ENCODE data around the gene AMMECR1L. TPM values are rescaled to one million over a fixed set of nuclear protein-coding genes. Genes with fewer than 3 reads are reported as not detected.
A peak's percentile ranks its signal among the peaks of the same experiment; 100 is the strongest.

The AMMECR1L gene
- total and polyA plus RNA-seq, 10 of the 15 experiments (the other 5 are each of a cell fraction or from before 2014, with no cell fraction given): 2.7 to 12.1 (median 8.0) TPM

- TF ChIP-seq ATF2 (IDR thresholded peaks at IDR 0.05; ENCODE audit: low read length): no peak
Observed at GRCh38 chr2:127877626-127878025, 8.1 kb downstream of the AMMECR1L start (continued).

DNA sequence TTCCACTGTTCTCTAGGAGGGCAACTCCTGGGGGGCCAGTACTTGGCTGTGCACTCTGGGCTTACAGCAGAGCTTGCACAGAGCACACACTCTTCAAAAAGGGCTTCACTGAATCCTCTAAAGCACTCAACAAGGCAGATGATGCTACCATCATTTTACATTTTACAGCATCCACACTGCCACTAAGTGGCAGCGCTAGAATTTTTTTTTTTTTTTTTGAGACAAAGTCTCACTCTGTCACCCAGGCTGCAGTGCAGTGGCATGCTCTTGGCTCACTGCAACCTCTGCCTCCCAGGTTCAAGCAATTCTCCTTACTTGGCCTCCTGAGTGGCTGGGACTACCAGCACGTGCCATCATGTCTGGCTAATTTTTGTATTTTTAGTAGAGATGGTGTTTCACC is 8.6 kb downstream of the AMMECR1L start:
- no TSS peak for BruUV-seq (replicated peaks)
- Histone ChIP-seq H3K27ac (ENCODE audit: control insufficient read depth, insufficient read depth) (no peak overlapping the region), H3K4me3 (no peak overlapping the region), H4K20me1 (ENCODE audit: control insufficient read depth, insufficient read depth) (no peaks in the 10 kb centered on the region), H3K4me1 (ENCODE audit: control insufficient read depth, insufficient read depth, low read length) (no peaks in the 10 kb centered on the region; the same call in 1 of the 2 replicates), H3K9ac (ENCODE audit: control insufficient read depth, insufficient read depth, low read length) (no peak overlapping the region), H3K79me2 (ENCODE audit: control insufficient read depth, insufficient read depth, low read length) (peaks cover 29% of the 10 kb centered on the region), H3K4me2 (ENCODE audit: control insufficient read depth, insufficient read depth) (no peak overlapping the region), H3K36me3 (ENCODE audit: control insufficient read depth in 2 of 2, insufficient read depth in 2 of 2, low read length in 1 of 2) (peaks cover 7 to 14% of the 10 kb centered on the region in 2 experiments), H2AFZ (ENCODE audit: control insufficient read depth, low read depth, low read length) (no peak overlapping the region), H3K27me3 (replicated peaks in 1 of 2; ENCODE audit: control insufficient read depth in 2 of 2, insufficient read depth in 2 of 2, low read length in 1 of 2) (no peaks in the 10 kb centered on the region), H3K9me3 (replicated peaks; ENCODE audit: control insufficient read depth, insufficient read depth, low read length) (no peaks in the 10 kb centered on the region)
- in situ Hi-C loops (cut with MboI): no loop called here
- ATAC-seq (peak; percentile 21; the same call in 1 of the 3 replicates), DNase-seq (ENCODE audit: low read depth, low spot score) (no peak), FAIRE-seq (no peak)
- ChIA-PET SMC1A (ENCODE audit: uncharacterized antibody, unreplicated experiment) (no interaction called here), POLR2A (no interaction called here), CTCF (interaction anchor here (1.3 kb wide), 1 partner anchor 286 kb away, joined by 3 read pairs; no protein-coding TSS in a partner anchor), RAD21 (ENCODE audit: unreplicated experiment) (no interaction called here)
- TF ChIP-seq ZZZ3 (IDR thresholded peaks at IDR 0.05; ENCODE audit: control insufficient read depth, insufficient read length, low read depth) (no peak), SIN3A (IDR thresholded peaks at IDR 0.05; ENCODE audit: low read depth, low read length) (no peak), RBBP5 (conservative IDR thresholded peaks at IDR 0.05) (no peak), BCL11A (IDR thresholded peaks at IDR 0.05; ENCODE audit: low read depth, low read length) (no peak), ATF7 (IDR thresholded peaks at IDR 0.05; ENCODE audit: low read depth) (no peak), SIX5 (IDR thresholded peaks at IDR 0.05; ENCODE audit: low read depth, low read length, severe bottlenecking) (no peak), ZBTB40 (IDR thresholded peaks at IDR 0.05; ENCODE audit: borderline replicate concordance) (no peak), GATAD2B (conservative IDR thresholded peaks at IDR 0.05; ENCODE audit: low read depth) (no peak), SMARCA5 (IDR thresholded peaks at IDR 0.05) (no peak)
- TF ChIP-seq, protein P1, sequence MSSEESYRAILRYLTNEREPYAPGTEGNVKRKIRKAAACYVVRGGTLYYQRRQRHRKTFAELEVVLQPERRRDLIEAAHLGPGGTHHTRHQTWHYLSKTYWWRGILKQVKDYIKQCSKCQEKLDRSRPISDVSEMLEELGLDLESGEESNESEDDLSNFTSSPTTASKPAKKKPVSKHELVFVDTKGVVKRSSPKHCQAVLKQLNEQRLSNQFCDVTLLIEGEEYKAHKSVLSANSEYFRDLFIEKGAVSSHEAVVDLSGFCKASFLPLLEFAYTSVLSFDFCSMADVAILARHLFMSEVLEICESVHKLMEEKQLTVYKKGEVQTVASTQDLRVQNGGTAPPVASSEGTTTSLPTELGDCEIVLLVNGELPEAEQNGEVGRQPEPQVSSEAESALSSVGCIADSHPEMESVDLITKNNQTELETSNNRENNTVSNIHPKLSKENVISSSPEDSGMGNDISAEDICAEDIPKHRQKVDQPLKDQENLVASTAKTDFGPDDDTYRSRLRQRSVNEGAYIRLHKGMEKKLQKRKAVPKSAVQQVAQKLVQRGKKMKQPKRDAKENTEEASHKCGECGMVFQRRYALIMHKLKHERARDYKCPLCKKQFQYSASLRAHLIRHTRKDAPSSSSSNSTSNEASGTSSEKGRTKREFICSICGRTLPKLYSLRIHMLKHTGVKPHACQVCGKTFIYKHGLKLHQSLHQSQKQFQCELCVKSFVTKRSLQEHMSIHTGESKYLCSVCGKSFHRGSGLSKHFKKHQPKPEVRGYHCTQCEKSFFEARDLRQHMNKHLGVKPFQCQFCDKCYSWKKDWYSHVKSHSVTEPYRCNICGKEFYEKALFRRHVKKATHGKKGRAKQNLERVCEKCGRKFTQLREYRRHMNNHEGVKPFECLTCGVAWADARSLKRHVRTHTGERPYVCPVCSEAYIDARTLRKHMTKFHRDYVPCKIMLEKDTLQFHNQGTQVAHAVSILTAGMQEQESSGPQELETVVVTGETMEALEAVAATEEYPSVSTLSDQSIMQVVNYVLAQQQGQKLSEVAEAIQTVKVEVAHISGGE (CRISPR knock-in tag; IDR thresholded peaks at IDR 0.05): no peak
- 100% methylated on average over 2 of the region's 2 CpGs for WGBS (ENCODE audit: insufficient coverage, insufficient replicate concordance, low lambda C conversion rate, missing lambda C conversion rate)
- intact Hi-C loops (cut with micrococcal nuclease; ENCODE audit: unreplicated experiment): no loop called here
